ENCODE results near the gene CAD. TPM values are rescaled to one million over a fixed set of nuclear protein-coding genes. Genes with fewer than 3 reads are reported as not detected.

The CAD gene
- total and polyA plus RNA-seq, 9 of the 15 experiments (the other 6 are each of a cell fraction or from before 2014, with no cell fraction given), result 7.5 to 126 (median 33.7) TPM

DNA sequence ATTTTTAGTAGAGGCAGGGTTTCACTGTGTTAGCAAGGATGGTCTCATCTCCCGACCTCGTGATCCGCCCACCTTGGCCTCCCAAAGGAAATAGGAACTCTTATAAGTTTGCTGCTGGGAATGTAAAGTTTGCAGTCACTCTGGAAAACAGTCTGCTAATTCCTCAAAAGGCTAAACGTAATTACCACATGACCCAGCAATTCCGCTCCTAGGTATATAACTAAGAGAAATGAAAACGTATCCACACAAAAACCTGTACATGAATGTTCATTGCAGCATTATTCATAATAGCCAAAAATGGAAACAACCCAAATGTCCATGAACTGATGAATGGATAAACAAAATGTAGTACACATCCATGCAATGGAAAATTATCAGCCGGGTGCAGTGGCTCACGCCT lies 27.2 kb upstream of the CAD start:
- in situ Hi-C loops (cut with MboI), result loop anchor here (5.0 kb wide), 1 partner anchor 93 kb away; no protein-coding TSS in a partner anchor
- no peak overlapping the region for H2AFZ ChIP-seq (ENCODE audit: low read depth, low read length)
- WGBS (ENCODE audit: insufficient coverage, low coverage, missing lambda C conversion rate), result 44% methylated on average over 8 of the region's 8 CpGs

GRCh38 chr2:27191070-27191829 lies 25.9 kb upstream of the CAD start:
- 8% methylated on average over 8 of the region's 8 CpGs for WGBS (ENCODE audit: insufficient coverage, low coverage, missing lambda C conversion rate)
- H4K20me1 ChIP-seq (replicated peaks; ENCODE audit: control insufficient read depth, insufficient read depth, low read length), result no peaks in the 10 kb centered on the region
- no peaks in the 10 kb centered on the region for H3K27me3 ChIP-seq (ENCODE audit: control insufficient read depth in 2 of 2, insufficient read depth in 2 of 2, low read length in 2 of 2)
- in situ Hi-C loops (cut with MboI) (loop anchor here (5.0 kb wide), 1 partner anchor 94 kb away; no protein-coding TSS in a partner anchor), intact Hi-C loops (cut with micrococcal nuclease) (loop anchor here (1.0 to 5.0 kb wide), 4 partner anchors 20 to 229 kb away; no protein-coding TSS in a partner anchor)
- FAIRE-seq (peak; percentile 89), DNase-seq (ENCODE audit: extremely low read depth in 1 of 4, low spot score in 3 of 4) (peak; percentile 54 to 79 (median 62)), ATAC-seq (peak; percentile 98)
- CTCF ChIA-PET (ENCODE audit: low intra/inter-chr PET ratio), result interaction anchor here (0.7 to 1.7 kb wide), 6 partner anchors 39 to 229 kb away, joined by 3 to 27 read pairs (median 4); partner anchors contain the start of gene KHK
- H3K9me3 ChIP-seq (replicated peaks; ENCODE audit: control insufficient read depth, insufficient read depth, low read depth, low read length), result no peaks in the 10 kb centered on the region
- H3K9me1 ChIP-seq (ENCODE audit: control insufficient read depth, insufficient read depth, low read length), result no peaks in the 10 kb centered on the region
- no peaks in the 10 kb centered on the region; a peak in 2 of 5 replicates for H3K4me1 ChIP-seq (replicated peaks in 1 of 2; ENCODE audit: control insufficient read depth in 2 of 2, insufficient read depth in 2 of 2, low read length in 2 of 2)
- H3K27ac ChIP-seq (ENCODE audit: extremely low read depth, low read depth, low read length), result no peak overlapping the region
- H2AFZ ChIP-seq (ENCODE audit: low read depth, low read length), result peak overlapping the region; percentile 25
- H3K9ac ChIP-seq (ENCODE audit: insufficient read depth in 1 of 2, low read depth in 2 of 2, low read length in 2 of 2), result no peak overlapping the region
- no peaks in the 10 kb centered on the region for H3K79me2 ChIP-seq (ENCODE audit: control insufficient read depth, insufficient read depth, low read length)
- POLR2A ChIA-PET, result interaction anchor here (0.6 to 1.4 kb wide), 7 partner anchors 8 to 77 kb away, joined by 3 to 4 read pairs (median 3); partner anchors contain the start of gene PREB
- H3K36me3 ChIP-seq (ENCODE audit: control insufficient read depth, insufficient read depth, low read length), result no peaks in the 10 kb centered on the region
- H3K4me3 ChIP-seq, result no peak overlapping the region
- no peak overlapping the region for H3K4me2 ChIP-seq (ENCODE audit: insufficient read depth, low read length)
- no TSS peak for BruUV-seq (replicated peaks)
- TF ChIP-seq RFX5 (IDR thresholded peaks at IDR 0.05; ENCODE audit: low read depth, low read length), result no peak
- TF ChIP-seq, protein P1, sequence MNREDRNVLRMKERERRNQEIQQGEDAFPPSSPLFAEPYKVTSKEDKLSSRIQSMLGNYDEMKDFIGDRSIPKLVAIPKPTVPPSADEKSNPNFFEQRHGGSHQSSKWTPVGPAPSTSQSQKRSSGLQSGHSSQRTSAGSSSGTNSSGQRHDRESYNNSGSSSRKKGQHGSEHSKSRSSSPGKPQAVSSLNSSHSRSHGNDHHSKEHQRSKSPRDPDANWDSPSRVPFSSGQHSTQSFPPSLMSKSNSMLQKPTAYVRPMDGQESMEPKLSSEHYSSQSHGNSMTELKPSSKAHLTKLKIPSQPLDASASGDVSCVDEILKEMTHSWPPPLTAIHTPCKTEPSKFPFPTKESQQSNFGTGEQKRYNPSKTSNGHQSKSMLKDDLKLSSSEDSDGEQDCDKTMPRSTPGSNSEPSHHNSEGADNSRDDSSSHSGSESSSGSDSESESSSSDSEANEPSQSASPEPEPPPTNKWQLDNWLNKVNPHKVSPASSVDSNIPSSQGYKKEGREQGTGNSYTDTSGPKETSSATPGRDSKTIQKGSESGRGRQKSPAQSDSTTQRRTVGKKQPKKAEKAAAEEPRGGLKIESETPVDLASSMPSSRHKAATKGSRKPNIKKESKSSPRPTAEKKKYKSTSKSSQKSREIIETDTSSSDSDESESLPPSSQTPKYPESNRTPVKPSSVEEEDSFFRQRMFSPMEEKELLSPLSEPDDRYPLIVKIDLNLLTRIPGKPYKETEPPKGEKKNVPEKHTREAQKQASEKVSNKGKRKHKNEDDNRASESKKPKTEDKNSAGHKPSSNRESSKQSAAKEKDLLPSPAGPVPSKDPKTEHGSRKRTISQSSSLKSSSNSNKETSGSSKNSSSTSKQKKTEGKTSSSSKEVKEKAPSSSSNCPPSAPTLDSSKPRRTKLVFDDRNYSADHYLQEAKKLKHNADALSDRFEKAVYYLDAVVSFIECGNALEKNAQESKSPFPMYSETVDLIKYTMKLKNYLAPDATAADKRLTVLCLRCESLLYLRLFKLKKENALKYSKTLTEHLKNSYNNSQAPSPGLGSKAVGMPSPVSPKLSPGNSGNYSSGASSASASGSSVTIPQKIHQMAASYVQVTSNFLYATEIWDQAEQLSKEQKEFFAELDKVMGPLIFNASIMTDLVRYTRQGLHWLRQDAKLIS (CRISPR knock-in tag; IDR thresholded peaks at IDR 0.05), result no peak
- no peak for TF ChIP-seq ESRRA (IDR thresholded peaks at IDR 0.05; ENCODE audit: borderline replicate concordance, low read depth)
- TF ChIP-seq, protein P2, sequence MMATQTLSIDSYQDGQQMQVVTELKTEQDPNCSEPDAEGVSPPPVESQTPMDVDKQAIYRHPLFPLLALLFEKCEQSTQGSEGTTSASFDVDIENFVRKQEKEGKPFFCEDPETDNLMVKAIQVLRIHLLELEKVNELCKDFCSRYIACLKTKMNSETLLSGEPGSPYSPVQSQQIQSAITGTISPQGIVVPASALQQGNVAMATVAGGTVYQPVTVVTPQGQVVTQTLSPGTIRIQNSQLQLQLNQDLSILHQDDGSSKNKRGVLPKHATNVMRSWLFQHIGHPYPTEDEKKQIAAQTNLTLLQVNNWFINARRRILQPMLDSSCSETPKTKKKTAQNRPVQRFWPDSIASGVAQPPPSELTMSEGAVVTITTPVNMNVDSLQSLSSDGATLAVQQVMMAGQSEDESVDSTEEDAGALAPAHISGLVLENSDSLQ (IDR thresholded peaks at IDR 0.05), result peak; percentile 55; the same call in 1 of the 2 replicates
- TF ChIP-seq BRD4 (IDR thresholded peaks at IDR 0.05), result no peak
- peak; percentile 38; the same call in 1 of the 2 replicates for TF ChIP-seq STAG1 (CRISPR knock-in tag; IDR thresholded peaks at IDR 0.05; ENCODE audit: borderline replicate concordance)

More for the DNA sequence above, 27.2 kb upstream of the CAD start:
- no TSS peak for BruUV-seq (replicated peaks)
- TF ChIP-seq GATAD2A (IDR thresholded peaks at IDR 0.05) (no peak), FOXK1 (CRISPR knock-in tag; IDR thresholded peaks at IDR 0.05; ENCODE audit: borderline replicate concordance) (no peak)
- no peak overlapping the region for H3K9ac ChIP-seq (ENCODE audit: insufficient read depth in 1 of 2, low read depth in 2 of 2, low read length in 2 of 2)
- no peak overlapping the region for H3K4me2 ChIP-seq (ENCODE audit: insufficient read depth, low read length)
- H4K20me1 ChIP-seq (replicated peaks; ENCODE audit: control insufficient read depth, insufficient read depth, low read length), result no peaks in the 10 kb centered on the region
- no peaks in the 10 kb centered on the region for H3K79me2 ChIP-seq (ENCODE audit: control insufficient read depth, insufficient read depth, low read length)
- no peaks in the 10 kb centered on the region for H3K9me1 ChIP-seq (ENCODE audit: control insufficient read depth, insufficient read depth, low read length)
- POLR2A ChIA-PET, result interaction anchor here (0.7 kb wide), 1 partner anchor 431 kb away, joined by 3 read pairs; no protein-coding TSS in a partner anchor
- no peak for FAIRE-seq
- CTCF ChIA-PET (ENCODE audit: low intra/inter-chr PET ratio), result no interaction called here
- H3K27ac ChIP-seq (ENCODE audit: extremely low read depth, low read depth, low read length), result no peak overlapping the region
- peaks cover 0 to 9% of the 10 kb centered on the region in 2 experiments; a peak in 3 of 5 replicates for H3K4me1 ChIP-seq (replicated peaks in 1 of 2; ENCODE audit: control insufficient read depth in 2 of 2, insufficient read depth in 2 of 2, low read length in 2 of 2)
- ATAC-seq, result no peak
- no peaks in the 10 kb centered on the region for H3K27me3 ChIP-seq (ENCODE audit: control insufficient read depth in 2 of 2, insufficient read depth in 2 of 2, low read length in 2 of 2)
- H3K9me3 ChIP-seq (replicated peaks; ENCODE audit: control insufficient read depth, insufficient read depth, low read depth, low read length), result no peaks in the 10 kb centered on the region
- intact Hi-C loops (cut with micrococcal nuclease), result loop anchor here (2.0 to 10.0 kb wide), 4 partner anchors 19 to 345 kb away; partner anchors contain the start of gene DPYSL5
- no peaks in the 10 kb centered on the region for H3K36me3 ChIP-seq (ENCODE audit: control insufficient read depth, insufficient read depth, low read length)
- DNase-seq (ENCODE audit: extremely low read depth in 1 of 4, low spot score in 3 of 4), result no peak
- no peak overlapping the region for H3K4me3 ChIP-seq
